HFFc6 (cell line): ENCODE results near the gene TSPAN18. TPM values are rescaled to one million over a fixed set of nuclear protein-coding genes. Genes with fewer than 3 reads are reported as not detected.

Experiments
- DNase-seq: peaks from one replicate; pipeline ENCODE4 v3.0.0-alpha.2; 2018
- H3K27ac Mint-ChIP-seq: 2 replicates; pipeline ENCODE4 v1.8.0; 2020; ENCODE audit warnings: mild to moderate bottlenecking, mixed read lengths
- H3K27me3 Mint-ChIP-seq: 2 replicates; pipeline ENCODE4 v1.8.0; 2021; ENCODE audit warnings: mild to moderate bottlenecking, moderate library complexity, mixed read lengths; ENCODE audit not compliant: insufficient read depth
- H3K36me3 Mint-ChIP-seq: 2 replicates; pipeline ENCODE4 v1.8.0; 2021; ENCODE audit warnings: low read depth, mixed read lengths
- H3K4me1 Mint-ChIP-seq: 2 replicates; pipeline ENCODE4 v1.8.0; 2020; ENCODE audit warnings: low read depth, mixed read lengths
- H3K4me3 Mint-ChIP-seq: 2 replicates; pipeline ENCODE4 v1.8.0; 2020; ENCODE audit warnings: mild to moderate bottlenecking, moderate library complexity, mixed read lengths
- H3K9me3 Mint-ChIP-seq: 2 replicates; pipeline ENCODE4 v1.8.0; 2020; ENCODE audit warnings: mild to moderate bottlenecking, mixed read lengths
- CTCF ChIP-seq: fragments of 200-600 bp; sonication (generic); IDR thresholded peaks from 2 replicates; pipeline ENCODE4 v1.5.0; 2021; ENCODE audit warnings: antibody characterized with exemption, mild to moderate bottlenecking
- total RNA-seq, 6 experiments: library from RNA; stranded (reverse); fragmentation: NEBNext Ultra II Directional; extraction: Animal tissue kit (Norgen Biotek cat#: 25700); gene quantifications; 2 replicates in 1 of 6; 3 replicates in 5 of 6; pipeline ENCODE4 v1.2.3, GENCODE V29; 2021

TSPAN18 gene
- total RNA-seq, 6 experiments from 2014 or later = 0.09 TPM; not detected in 5

- no peak overlapping the region for H3K4me3 Mint-ChIP-seq
- H3K27ac Mint-ChIP-seq = no peak overlapping the region
- H3K36me3 Mint-ChIP-seq = no peaks in the 10 kb centered on the region
- H3K27me3 Mint-ChIP-seq = peaks cover 60% of the 10 kb centered on the region
- no peaks in the 10 kb centered on the region for H3K4me1 Mint-ChIP-seq
- no peak for TF ChIP-seq CTCF
- H3K9me3 Mint-ChIP-seq = no peaks in the 10 kb centered on the region
- DNase-seq = no peak
Measured at GRCh38 chr11:44737245-44738085, 10.7 kb downstream of the TSPAN18 start.

DNA sequence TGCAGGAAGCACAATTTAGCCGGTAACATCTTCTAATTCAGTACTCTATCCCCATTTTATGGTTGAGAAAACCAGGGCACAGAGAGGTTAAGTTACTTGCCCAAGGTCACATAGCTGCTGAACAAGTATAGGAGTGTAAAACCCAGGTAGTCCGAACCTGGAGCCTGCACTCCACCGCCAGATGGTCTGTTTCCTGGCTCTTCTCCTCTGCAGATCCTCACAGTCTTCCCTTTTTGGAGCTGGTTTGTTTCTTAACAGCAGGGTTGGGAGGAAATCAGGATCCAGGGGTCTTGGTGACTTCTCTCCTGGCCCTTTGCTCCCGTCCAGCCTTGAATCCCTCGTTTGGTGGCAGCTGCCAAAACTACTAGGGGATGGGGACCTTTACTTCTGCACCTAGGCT, 12.0 kb downstream of the TSPAN18 start:
- no peaks in the 10 kb centered on the region for H3K36me3 Mint-ChIP-seq
- DNase-seq = no peak
- peaks cover 62% of the 10 kb centered on the region for H3K27me3 Mint-ChIP-seq

GRCh38 chr11:44740967-44741366, 14.2 kb downstream of the TSPAN18 start:
- H3K36me3 Mint-ChIP-seq = no peaks in the 10 kb centered on the region
- no peak overlapping the region for H3K27ac Mint-ChIP-seq
- H3K4me1 Mint-ChIP-seq = no peaks in the 10 kb centered on the region
- peaks cover 59% of the 10 kb centered on the region for H3K27me3 Mint-ChIP-seq
- H3K9me3 Mint-ChIP-seq = no peaks in the 10 kb centered on the region
- H3K4me3 Mint-ChIP-seq = no peak overlapping the region
- TF ChIP-seq CTCF = no peak
- DNase-seq = no peak

More for the DNA sequence above, 12.0 kb downstream of the TSPAN18 start:
- no peak overlapping the region for H3K27ac Mint-ChIP-seq
- no peaks in the 10 kb centered on the region for H3K4me1 Mint-ChIP-seq
- H3K9me3 Mint-ChIP-seq = no peaks in the 10 kb centered on the region
- TF ChIP-seq CTCF = no peak
- H3K4me3 Mint-ChIP-seq = no peak overlapping the region

DNA sequence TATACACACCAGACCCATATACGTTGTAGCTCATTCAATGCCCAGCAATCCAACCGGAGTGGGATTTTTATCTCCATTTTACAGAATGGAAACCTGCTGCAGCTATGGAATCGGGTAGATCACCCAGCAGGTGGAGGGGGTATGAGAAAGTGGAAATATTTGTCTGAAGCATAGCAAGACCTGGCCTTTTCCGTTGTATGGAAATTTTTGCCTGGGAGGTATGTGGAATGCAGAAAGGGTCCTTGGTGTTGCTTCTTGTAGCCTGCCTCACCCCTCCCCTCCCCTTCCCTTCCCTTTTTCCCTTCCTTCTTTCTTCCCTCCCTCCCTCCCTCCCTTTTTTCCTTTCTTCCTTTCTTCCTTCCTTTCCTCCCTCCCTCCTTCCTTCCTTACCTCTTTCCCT, 15.2 kb downstream of the TSPAN18 start:
- peaks cover 61% of the 10 kb centered on the region for H3K27me3 Mint-ChIP-seq
- no peak overlapping the region for H3K4me3 Mint-ChIP-seq
- no peak overlapping the region for H3K27ac Mint-ChIP-seq
- no peak for TF ChIP-seq CTCF
- no peaks in the 10 kb centered on the region for H3K36me3 Mint-ChIP-seq
- no peaks in the 10 kb centered on the region for H3K4me1 Mint-ChIP-seq
- no peaks in the 10 kb centered on the region for H3K9me3 Mint-ChIP-seq
- DNase-seq = no peak

DNA sequence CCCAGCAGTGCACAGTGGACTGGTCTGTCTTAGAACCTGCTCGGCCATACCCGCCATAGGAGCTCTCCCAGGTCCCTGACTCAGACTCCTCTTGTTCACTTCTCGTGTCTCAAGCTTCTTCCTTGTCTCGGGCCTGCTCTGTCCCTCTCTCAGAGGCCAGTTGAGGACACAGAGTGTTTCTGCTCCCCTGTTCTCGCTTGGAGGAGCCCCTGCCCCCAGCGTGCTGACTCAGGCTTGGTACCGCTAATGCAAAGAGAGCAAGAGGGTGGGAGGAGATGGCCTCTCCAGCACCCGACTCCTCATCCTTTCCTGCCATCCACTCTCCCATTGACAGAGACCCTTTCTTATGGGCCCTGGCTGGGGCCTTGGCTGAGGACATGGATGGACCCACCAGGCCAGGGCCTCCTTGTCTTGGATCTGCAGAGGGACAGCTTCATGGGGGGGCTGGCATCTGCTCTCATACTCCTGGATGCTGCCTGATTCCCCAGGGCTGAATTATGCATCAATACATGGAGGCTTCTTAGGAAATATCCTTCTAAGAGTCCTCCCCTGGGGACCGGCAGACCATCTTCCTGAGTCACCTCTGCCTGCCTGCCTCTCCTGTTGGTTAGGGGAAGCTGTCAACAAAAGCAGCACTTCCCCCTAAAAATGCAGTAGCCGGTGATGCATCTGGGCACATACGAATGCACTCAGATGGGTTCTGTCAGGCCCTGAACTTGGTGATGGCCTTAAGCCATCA, 15.9 kb downstream of the TSPAN18 start:
- no peaks in the 10 kb centered on the region for H3K36me3 Mint-ChIP-seq
- TF ChIP-seq CTCF = no peak
- H3K9me3 Mint-ChIP-seq = no peaks in the 10 kb centered on the region
- H3K27me3 Mint-ChIP-seq = peaks cover 59% of the 10 kb centered on the region
- H3K27ac Mint-ChIP-seq = no peak overlapping the region
- peaks cover 6% of the 10 kb centered on the region for H3K4me1 Mint-ChIP-seq
- DNase-seq = no peak
- no peak overlapping the region for H3K4me3 Mint-ChIP-seq
